GM10248 (cell line): ENCODE data around the gene SRRM3.
"Not testable (repeated sequence)": the region's sequence is repeated elsewhere in the genome, so short reads cannot be mapped to it uniquely, and the experiment has no call there.

Experiments
- CTCF ChIA-PET: fragments of 300-600 bp; sonication (Branson Sonifier 250); formaldehyde crosslinking; extraction: SDS; loops from one replicate; lab custom pipeline; 2021; ENCODE audit warnings: antibody characterized with exemption; lab: Yijun Ruan, JAX
- POLR2A ChIA-PET: fragments of 350-650 bp; sonication (Branson Sonifier 250); formaldehyde crosslinking; extraction: SDS; loops from one replicate; lab custom pipeline; 2020; ENCODE audit warnings: antibody characterized with exemption; lab: Yijun Ruan, JAX
- DNase-seq: peaks from one replicate; pipeline ENCODE4 v3.0.0; 2012; ENCODE audit errors: extremely low spot score
- CTCF ChIP-seq: IDR thresholded peaks from 2 replicates; pipeline ENCODE4 v1.5.1; 2012; ENCODE audit warnings: mild to moderate bottlenecking, low read depth; ENCODE audit errors: extremely low read depth, missing control alignments, control extremely low read depth

SRRM3 gene

GRCh38 chr7:76282344-76283253, 80.9 kb downstream of the SRRM3 start:
- ChIA-PET CTCF (interaction anchor here (1.0 to 19.3 kb wide), 5 partner anchors 8 to 30 kb away, joined by 3 to 339 read pairs (median 9); no protein-coding TSS in a partner anchor), POLR2A (interaction anchor here (0.7 to 1.2 kb wide), 2 partner anchors 21 to 95 kb away, joined by 3 read pairs; no protein-coding TSS in a partner anchor)
- DNase-seq, result no peak
- TF ChIP-seq CTCF, result no peak

GRCh38 chr7:76283254-76284159, 81.8 kb downstream of the SRRM3 start:
- POLR2A ChIA-PET, result interaction anchor here (0.7 to 1.2 kb wide), 3 partner anchors 9 to 20 kb away, joined by 3 to 4 read pairs (median 3); no protein-coding TSS in a partner anchor
- TF ChIP-seq CTCF, result no peak

GRCh38 chr7:76285604-76286374, 84.1 kb downstream of the SRRM3 start:
- no peak for TF ChIP-seq CTCF
- POLR2A ChIA-PET, result no interaction called here
- DNase-seq, result no peak
- CTCF ChIA-PET, result interaction anchor here (0.7 to 19.3 kb wide), 3 partner anchors 23 to 108 kb away, joined by 3 to 339 read pairs (median 6); no protein-coding TSS in a partner anchor

More at GRCh38 chr7:76283254-76284159, 81.8 kb downstream of the SRRM3 start:
- DNase-seq, result no peak
- CTCF ChIA-PET, result interaction anchor here (1.0 to 19.3 kb wide), 4 partner anchors 9 to 29 kb away, joined by 3 to 339 read pairs (median 12); no protein-coding TSS in a partner anchor

- ChIA-PET CTCF (interaction anchor here (0.7 to 19.3 kb wide), 2 partner anchors 24 to 26 kb away, joined by 3 to 339 read pairs; no protein-coding TSS in a partner anchor), POLR2A (no interaction called here)
- DNase-seq, result no peak
- no peak for TF ChIP-seq CTCF
Measured at GRCh38 chr7:76286842-76287403, 85.2 kb downstream of the SRRM3 start.

- DNase-seq, result not testable (repeated sequence)
- ChIA-PET POLR2A (interaction anchor here (0.7 kb wide), 1 partner anchor 12 kb away, joined by 4 read pairs; no protein-coding TSS in a partner anchor), CTCF (interaction anchor here (0.7 to 19.3 kb wide), 18 partner anchors 8 to 185 kb away, joined by 3 to 339 read pairs (median 4); partner anchors contain the start of gene HSPB1)
Measured at GRCh38 chr7:76290847-76291350, 89.2 kb downstream of the SRRM3 start.
